ENCODE data around the gene THYN1. TPM values are rescaled to one million over a fixed set of nuclear protein-coding genes. Genes with fewer than 3 reads are reported as not detected.
A peak's percentile ranks its signal among the peaks of the same experiment; 100 is the strongest.

The THYN1 gene
- total and polyA plus RNA-seq, 12 donors = 32.2 to 49.5 (median 43.4) TPM

GRCh38 chr11:134246100-134246499, 7.1 kb downstream of the THYN1 start:
- H3K4me3 ChIP-seq = no peak overlapping the region
- 90 to 94% methylated on average over 11 of the region's 11 CpGs for WGBS, 2 donors

GRCh38 chr11:134245434-134245833, 7.7 kb downstream of the THYN1 start:
- no peak overlapping the region for H3K4me3 ChIP-seq
- intact Hi-C loops (cut with DNase I) = no loop called here
- TF ChIP-seq CTCF (IDR thresholded peaks at IDR 0.05) = no peak
- no peaks in the 10 kb centered on the region for H3K27me3 ChIP-seq
- ATAC-seq = no peak
- 93 to 94% methylated on average over 14 of the region's 14 CpGs for WGBS, 2 donors
- DNase-seq = no peak
- no peaks in the 10 kb centered on the region for H3K9me3 ChIP-seq
- H3K4me1 ChIP-seq = peaks cover 0 to 6% (median 0%) of the 10 kb centered on the region in 9 donors
- H3K36me3 ChIP-seq = peaks cover 0 to 99% (median 89%) of the 10 kb centered on the region in 9 donors
- H3K27ac ChIP-seq = no peak overlapping the region

More at GRCh38 chr11:134246100-134246499, 7.1 kb downstream of the THYN1 start:
- Histone ChIP-seq H3K4me1 (peaks cover 0 to 9% (median 0%) of the 10 kb centered on the region in 9 donors), H3K36me3 (peaks cover 0 to 100% (median 87%) of the 10 kb centered on the region in 9 donors), H3K27ac (no peak overlapping the region), H3K27me3 (no peaks in the 10 kb centered on the region), H3K9me3 (no peaks in the 10 kb centered on the region)
- intact Hi-C loops (cut with DNase I) = no loop called here
- DNase-seq = no peak
- no peak for ATAC-seq
- TF ChIP-seq CTCF (IDR thresholded peaks at IDR 0.05) = no peak

- ATAC-seq (peak in 4 of 8 donors; percentile 20 to 39 (median 24)), DNase-seq (no peak)
- Histone ChIP-seq H3K27ac (no peak overlapping the region), H3K4me3 (no peak overlapping the region), H3K27me3 (no peaks in the 10 kb centered on the region), H3K36me3 (peaks cover 0 to 99% (median 86%) of the 10 kb centered on the region in 9 donors), H3K4me1 (no peaks in the 10 kb centered on the region), H3K9me3 (no peaks in the 10 kb centered on the region)
- 54 to 68% methylated on average over 7 of the region's 7 CpGs for WGBS, 2 donors
- TF ChIP-seq CTCF (IDR thresholded peaks at IDR 0.05) = peak in 6 of 9 donors; percentile 26 to 51 (median 30)
- intact Hi-C loops (cut with DNase I) = no loop called here
These were observed 8.6 kb downstream of the THYN1 start for GRCh38 chr11:134244593-134244992.

GRCh38 chr11:134243913-134244312, 9.2 kb downstream of the THYN1 start:
- Histone ChIP-seq H3K27ac (no peak overlapping the region), H3K4me3 (no peak overlapping the region), H3K36me3 (peaks cover 0 to 99% (median 86%) of the 10 kb centered on the region in 9 donors), H3K27me3 (no peaks in the 10 kb centered on the region), H3K9me3 (no peaks in the 10 kb centered on the region), H3K4me1 (no peaks in the 10 kb centered on the region)
- 94 to 96% methylated on average over 4 of the region's 4 CpGs for WGBS, 2 donors
- DNase-seq (no peak), ATAC-seq (no peak)
- TF ChIP-seq CTCF (IDR thresholded peaks at IDR 0.05) = no peak
- intact Hi-C loops (cut with DNase I) = no loop called here
